ENCODE measurements around the gene VWA3B.
A peak's percentile ranks its signal among the peaks of the same experiment; 100 is the strongest.

Gene VWA3B

DNA sequence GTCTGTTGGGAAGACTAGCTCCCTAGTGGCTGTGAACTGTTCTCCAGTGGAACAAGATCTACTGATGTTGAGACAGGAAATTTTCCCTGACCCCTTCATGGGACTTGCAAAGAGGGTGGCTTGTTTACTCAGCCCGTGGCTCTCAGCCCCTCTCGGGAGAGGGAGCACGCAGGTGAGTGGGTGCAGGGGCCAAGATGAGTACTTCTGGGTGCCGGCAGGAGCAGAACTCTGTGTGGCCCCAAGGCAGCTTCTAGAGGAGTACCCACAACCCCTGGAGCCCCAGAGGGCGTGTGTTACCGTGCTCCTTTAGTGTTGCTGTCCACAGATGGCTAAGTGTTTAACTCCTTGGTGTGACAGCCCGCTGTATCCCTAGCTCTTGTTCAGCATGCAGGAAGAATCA is 191.1 kb downstream of the VWA3B start:
- Histone ChIP-seq H3K4me3 (ENCODE audit: low read length) (no peak overlapping the region), H3K9me3 (ENCODE audit: control insufficient read depth, low read length) (no peaks in the 10 kb centered on the region), H3K9ac (ENCODE audit: low read length) (no peak overlapping the region), H3K4me1 (ENCODE audit: control insufficient read depth, insufficient read depth, low read length) (peaks cover 37% of the 10 kb centered on the region), H3K27me3 (ENCODE audit: control insufficient read depth, insufficient read depth, low read length) (no peaks in the 10 kb centered on the region), H3K36me3 (ENCODE audit: control insufficient read depth, insufficient read depth, low read length) (no peaks in the 10 kb centered on the region)

DNA sequence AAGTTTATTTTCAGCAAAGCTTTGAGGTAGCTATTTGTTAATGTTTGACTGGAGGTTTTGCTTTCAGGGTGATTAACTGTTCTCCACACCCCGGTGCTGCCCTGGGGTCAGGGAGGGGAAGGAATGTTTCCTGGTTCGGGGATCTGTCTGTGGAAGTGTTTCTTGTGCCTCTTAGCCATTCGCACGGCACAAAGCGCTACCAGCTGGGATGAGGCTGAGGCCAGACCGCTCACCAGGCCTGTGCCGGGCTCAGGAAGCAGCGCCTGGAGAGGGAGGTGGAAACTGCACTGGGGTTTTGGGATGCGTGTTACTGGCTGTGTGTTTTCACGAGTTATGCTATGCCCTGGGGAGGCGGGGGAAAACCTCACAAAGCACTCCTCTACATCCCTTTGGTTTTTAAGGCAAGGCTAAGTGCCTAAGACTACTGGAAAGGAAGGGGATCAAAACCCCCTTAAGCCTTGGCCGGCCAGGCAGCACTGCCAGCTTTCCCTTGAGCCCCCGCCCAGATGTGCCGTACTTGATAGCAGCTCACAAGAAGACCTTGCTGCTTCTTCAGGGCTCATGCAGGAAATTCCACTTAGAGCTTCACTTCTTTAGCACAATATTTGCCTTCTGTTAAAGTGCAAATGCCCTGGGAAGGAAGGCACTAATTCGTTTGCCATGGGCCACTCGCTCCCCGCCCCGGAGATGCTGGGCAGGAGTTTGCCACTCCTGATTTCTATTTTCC is 193.6 kb downstream of the VWA3B start:
- Histone ChIP-seq H3K36me3 (ENCODE audit: control insufficient read depth, insufficient read depth, low read length) (no peaks in the 10 kb centered on the region), H3K27me3 (ENCODE audit: control insufficient read depth, insufficient read depth, low read length) (no peaks in the 10 kb centered on the region), H3K4me3 (ENCODE audit: low read length) (no peak overlapping the region), H3K4me1 (ENCODE audit: control insufficient read depth, insufficient read depth, low read length) (peaks cover 37% of the 10 kb centered on the region), H3K9ac (ENCODE audit: low read length) (peak overlapping the region; percentile 58), H3K9me3 (ENCODE audit: control insufficient read depth, low read length) (no peaks in the 10 kb centered on the region)

DNA sequence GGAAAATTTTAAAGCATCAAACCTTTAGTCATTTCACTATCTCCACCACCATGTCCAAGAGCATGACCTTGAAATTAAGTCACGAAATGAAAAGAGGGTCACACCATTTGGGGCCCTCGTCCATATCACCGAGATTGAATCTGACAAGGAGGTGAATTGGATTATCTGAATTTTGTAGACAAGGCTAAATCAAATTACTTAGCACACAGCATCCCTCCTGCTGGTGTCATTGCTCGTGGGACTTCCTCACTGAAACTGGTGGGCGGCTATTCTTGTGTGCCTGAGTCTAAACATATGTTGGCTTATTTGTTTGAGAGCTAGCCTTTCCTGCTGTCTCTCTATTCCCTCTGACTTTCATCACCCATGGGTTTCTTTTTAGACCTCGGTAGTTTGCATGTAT is 194.6 kb downstream of the VWA3B start:
- no peaks in the 10 kb centered on the region for H3K36me3 ChIP-seq (ENCODE audit: control insufficient read depth, insufficient read depth, low read length)
- no peaks in the 10 kb centered on the region for H3K9me3 ChIP-seq (ENCODE audit: control insufficient read depth, low read length)
- no peak overlapping the region for H3K9ac ChIP-seq (ENCODE audit: low read length)
- no peak overlapping the region for H3K4me3 ChIP-seq (ENCODE audit: low read length)
- H3K27me3 ChIP-seq (ENCODE audit: control insufficient read depth, insufficient read depth, low read length), result no peaks in the 10 kb centered on the region
- peaks cover 37% of the 10 kb centered on the region for H3K4me1 ChIP-seq (ENCODE audit: control insufficient read depth, insufficient read depth, low read length)

DNA sequence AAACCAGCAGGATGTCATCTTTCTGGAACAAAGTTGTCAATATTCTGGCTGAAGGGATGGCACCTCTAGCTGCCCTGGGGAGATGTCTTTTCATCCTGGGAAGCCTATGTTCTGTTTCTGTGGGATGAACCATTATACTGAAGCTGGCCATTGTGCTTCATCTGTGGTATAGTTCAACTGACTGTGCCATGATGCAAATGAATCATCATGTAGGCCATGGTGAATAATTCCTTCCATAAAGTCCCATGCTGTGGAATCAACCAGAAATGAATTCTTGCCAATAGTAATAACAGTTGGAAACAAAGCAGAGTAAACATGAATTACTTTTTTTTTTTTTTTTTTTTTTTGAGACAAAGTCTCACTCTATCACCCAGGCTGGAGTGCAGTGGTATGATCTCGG is 195.1 kb downstream of the VWA3B start:
- no peak overlapping the region for H3K9ac ChIP-seq (ENCODE audit: low read length)
- H3K27me3 ChIP-seq (ENCODE audit: control insufficient read depth, insufficient read depth, low read length), result no peaks in the 10 kb centered on the region
- no peaks in the 10 kb centered on the region for H3K9me3 ChIP-seq (ENCODE audit: control insufficient read depth, low read length)
- H3K36me3 ChIP-seq (ENCODE audit: control insufficient read depth, insufficient read depth, low read length), result no peaks in the 10 kb centered on the region
- H3K4me3 ChIP-seq (ENCODE audit: low read length), result no peak overlapping the region
- peaks cover 37% of the 10 kb centered on the region for H3K4me1 ChIP-seq (ENCODE audit: control insufficient read depth, insufficient read depth, low read length)

DNA sequence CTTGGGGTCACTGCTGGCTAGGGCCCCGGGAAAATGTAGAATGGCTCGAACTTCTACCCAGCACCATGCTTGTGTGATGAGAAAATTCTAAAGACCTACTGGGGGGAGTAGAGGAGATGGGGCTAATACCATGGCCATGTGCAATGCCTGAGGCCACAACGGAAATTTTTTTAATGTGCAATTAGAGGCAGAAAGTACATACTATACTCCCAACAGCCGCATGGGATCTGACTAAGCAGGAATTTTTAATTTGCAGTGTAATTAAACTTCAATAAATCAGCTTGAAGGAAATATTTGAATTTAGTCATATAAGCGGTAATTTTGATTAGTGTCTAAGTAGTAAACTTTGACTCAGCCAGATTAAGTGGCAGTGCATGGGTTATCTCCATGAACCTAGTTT is 206.1 kb downstream of the VWA3B start:
- H3K36me3 ChIP-seq (ENCODE audit: control insufficient read depth, insufficient read depth, low read length), result no peaks in the 10 kb centered on the region
- no peak overlapping the region for H3K4me3 ChIP-seq (ENCODE audit: low read length)
- no peak overlapping the region for H3K9ac ChIP-seq (ENCODE audit: low read length)
- no peaks in the 10 kb centered on the region for H3K9me3 ChIP-seq (ENCODE audit: control insufficient read depth, low read length)
- H3K27me3 ChIP-seq (ENCODE audit: control insufficient read depth, insufficient read depth, low read length), result no peaks in the 10 kb centered on the region
- H3K4me1 ChIP-seq (ENCODE audit: control insufficient read depth, insufficient read depth, low read length), result peaks cover 33% of the 10 kb centered on the region

DNA sequence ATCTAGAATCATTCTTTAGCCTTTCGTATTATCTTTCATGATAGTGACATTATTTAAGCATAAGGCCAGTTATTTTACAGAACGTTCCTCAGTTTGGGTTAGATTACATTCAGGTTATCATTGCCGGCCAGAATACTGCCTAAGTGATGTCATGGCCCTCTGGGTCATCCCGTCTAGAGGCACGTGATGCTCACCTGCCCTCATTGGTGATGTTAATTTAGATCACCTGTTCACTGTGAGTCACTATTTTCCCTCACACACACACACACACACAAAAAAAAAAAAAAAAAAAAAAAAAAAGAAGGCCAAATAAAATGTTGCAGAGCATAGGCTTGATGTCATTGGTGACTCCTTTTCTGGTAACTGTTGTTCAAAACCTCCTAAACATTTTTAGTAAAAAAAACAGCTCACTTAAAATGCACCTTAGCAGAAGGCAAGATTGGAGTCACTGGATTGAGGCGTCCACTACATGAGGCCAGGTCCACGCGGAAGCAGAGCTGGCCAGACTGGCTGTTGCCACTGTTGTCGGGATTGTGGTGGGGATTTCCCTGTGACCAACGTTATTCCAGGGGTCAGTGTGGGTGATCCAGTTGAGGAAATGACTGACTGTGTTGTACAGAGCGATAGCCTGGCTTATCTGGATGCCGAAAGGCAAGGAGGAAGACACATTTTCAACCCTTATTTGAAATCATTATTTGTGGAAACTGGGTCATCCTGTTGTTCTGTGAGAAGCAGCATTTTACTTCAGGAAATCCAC is 207.1 kb downstream of the VWA3B start:
- no peak overlapping the region for H3K9ac ChIP-seq (ENCODE audit: low read length)
- no peaks in the 10 kb centered on the region for H3K36me3 ChIP-seq (ENCODE audit: control insufficient read depth, insufficient read depth, low read length)
- H3K4me3 ChIP-seq (ENCODE audit: low read length), result no peak overlapping the region

DNA sequence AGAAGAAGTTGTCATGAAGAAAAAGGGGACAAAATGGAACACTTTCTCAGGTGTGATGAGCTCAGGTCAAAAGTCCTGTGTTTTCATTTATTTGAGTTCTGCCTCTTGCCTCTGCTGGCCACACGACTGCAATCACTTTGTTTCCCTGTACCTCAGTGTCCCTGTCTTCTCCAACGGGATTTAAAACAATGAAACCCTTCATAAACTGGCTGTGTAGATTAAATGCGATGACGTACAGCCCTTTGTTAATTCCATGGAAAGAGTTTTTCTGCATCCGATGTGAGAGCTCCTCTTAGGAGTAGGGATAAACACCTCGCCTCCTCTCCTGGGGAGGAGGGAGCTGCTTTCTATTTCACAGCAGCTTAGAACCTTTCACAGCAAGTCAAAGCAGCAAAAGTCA is 207.7 kb downstream of the VWA3B start:
- Histone ChIP-seq H3K9ac (ENCODE audit: low read length) (no peak overlapping the region), H3K4me1 (ENCODE audit: control insufficient read depth, insufficient read depth, low read length) (peaks cover 48% of the 10 kb centered on the region), H3K4me3 (ENCODE audit: low read length) (no peak overlapping the region), H3K27me3 (ENCODE audit: control insufficient read depth, insufficient read depth, low read length) (no peaks in the 10 kb centered on the region), H3K36me3 (ENCODE audit: control insufficient read depth, insufficient read depth, low read length) (no peaks in the 10 kb centered on the region), H3K9me3 (ENCODE audit: control insufficient read depth, low read length) (no peaks in the 10 kb centered on the region)

More for the DNA sequence above, 207.1 kb downstream of the VWA3B start:
- Histone ChIP-seq H3K27me3 (ENCODE audit: control insufficient read depth, insufficient read depth, low read length) (no peaks in the 10 kb centered on the region), H3K4me1 (ENCODE audit: control insufficient read depth, insufficient read depth, low read length) (peaks cover 42% of the 10 kb centered on the region), H3K9me3 (ENCODE audit: control insufficient read depth, low read length) (no peaks in the 10 kb centered on the region)

DNA sequence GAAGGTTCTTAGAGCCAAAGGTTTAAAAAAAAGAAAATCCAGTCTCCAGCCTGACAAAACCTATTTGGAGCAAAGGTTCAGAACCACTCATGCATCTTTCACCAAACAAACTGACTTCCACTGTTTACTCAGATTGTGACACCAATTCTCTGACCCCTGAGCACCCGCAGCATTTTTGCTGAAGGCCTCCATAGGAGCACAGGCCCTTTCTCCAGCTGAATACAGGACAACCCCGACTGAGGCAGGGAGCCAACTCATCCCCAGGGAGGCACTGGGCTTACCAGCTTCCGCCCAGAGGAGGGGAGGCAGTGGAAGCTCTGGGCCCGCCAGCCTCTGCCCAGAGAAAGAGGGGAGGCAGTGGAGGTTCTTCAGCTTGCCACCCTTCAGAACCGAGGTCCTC is 208.3 kb downstream of the VWA3B start:
- Histone ChIP-seq H3K36me3 (ENCODE audit: control insufficient read depth, insufficient read depth, low read length) (no peaks in the 10 kb centered on the region), H3K4me3 (ENCODE audit: low read length) (no peak overlapping the region), H3K4me1 (ENCODE audit: control insufficient read depth, insufficient read depth, low read length) (peaks cover 53% of the 10 kb centered on the region), H3K27me3 (ENCODE audit: control insufficient read depth, insufficient read depth, low read length) (no peaks in the 10 kb centered on the region), H3K9me3 (ENCODE audit: control insufficient read depth, low read length) (no peaks in the 10 kb centered on the region), H3K9ac (ENCODE audit: low read length) (no peak overlapping the region)

DNA sequence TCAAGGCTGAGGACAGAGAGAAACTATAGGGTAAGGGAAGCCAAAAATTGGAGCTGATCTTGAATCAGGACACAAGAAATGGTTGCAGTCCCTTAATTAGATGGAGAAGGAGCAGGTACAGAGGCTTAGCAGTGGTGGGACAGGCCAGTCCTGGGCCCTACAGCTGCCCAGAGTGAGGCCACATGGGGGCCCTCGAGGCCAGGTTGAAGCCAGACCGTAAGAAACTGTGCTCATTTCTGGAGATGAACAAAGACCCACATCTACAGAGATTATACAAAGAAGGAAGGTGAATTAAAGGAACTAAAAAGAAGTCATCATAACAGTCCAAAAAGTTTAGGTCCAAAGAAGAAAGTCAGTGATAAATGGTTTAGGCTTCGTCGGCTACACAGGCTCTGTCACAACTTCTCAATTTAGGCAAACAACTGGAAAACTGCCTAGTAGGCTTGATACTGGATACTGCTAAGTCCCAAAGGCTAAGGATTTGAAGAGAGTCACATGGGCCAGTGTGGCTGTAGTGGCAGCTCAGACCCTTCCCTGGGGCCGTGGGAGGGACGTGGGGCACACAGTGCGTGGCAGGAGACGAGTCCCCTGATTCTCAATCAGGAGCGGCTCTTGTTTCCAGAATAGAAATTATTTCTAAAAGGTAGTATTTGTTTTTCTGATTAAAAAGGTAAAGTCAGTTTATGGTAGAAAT is 208.9 kb downstream of the VWA3B start:
- Histone ChIP-seq H3K9ac (ENCODE audit: low read length) (no peak overlapping the region), H3K4me1 (ENCODE audit: control insufficient read depth, insufficient read depth, low read length) (peaks cover 53% of the 10 kb centered on the region), H3K27me3 (ENCODE audit: control insufficient read depth, insufficient read depth, low read length) (no peaks in the 10 kb centered on the region), H3K36me3 (ENCODE audit: control insufficient read depth, insufficient read depth, low read length) (no peaks in the 10 kb centered on the region), H3K4me3 (ENCODE audit: low read length) (no peak overlapping the region), H3K9me3 (ENCODE audit: control insufficient read depth, low read length) (no peaks in the 10 kb centered on the region)

DNA sequence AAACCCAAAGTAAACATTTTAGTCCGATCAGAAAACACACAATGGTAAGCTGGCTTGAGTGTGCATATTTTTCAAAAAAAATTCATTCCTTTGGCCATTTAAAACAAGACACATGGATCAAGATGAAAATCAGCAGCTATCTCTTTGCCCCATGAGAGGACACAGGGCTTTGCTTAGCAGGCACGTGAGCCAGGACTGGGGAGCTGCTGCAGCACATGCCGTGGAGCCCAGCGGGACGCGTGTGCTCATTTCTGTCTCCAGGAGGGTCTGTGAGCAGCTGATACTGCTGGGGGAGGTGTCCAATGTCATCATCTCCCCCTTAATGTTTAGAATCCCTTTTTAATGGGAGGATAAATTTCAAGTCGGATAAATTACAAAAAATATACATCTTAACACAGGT is 209.5 kb downstream of the VWA3B start:
- H3K9me3 ChIP-seq (ENCODE audit: control insufficient read depth, low read length), result no peaks in the 10 kb centered on the region
- no peak overlapping the region for H3K9ac ChIP-seq (ENCODE audit: low read length)
- no peak overlapping the region for H3K4me3 ChIP-seq (ENCODE audit: low read length)
- no peaks in the 10 kb centered on the region for H3K36me3 ChIP-seq (ENCODE audit: control insufficient read depth, insufficient read depth, low read length)
- H3K27me3 ChIP-seq (ENCODE audit: control insufficient read depth, insufficient read depth, low read length), result no peaks in the 10 kb centered on the region
- H3K4me1 ChIP-seq (ENCODE audit: control insufficient read depth, insufficient read depth, low read length), result peaks cover 53% of the 10 kb centered on the region

DNA sequence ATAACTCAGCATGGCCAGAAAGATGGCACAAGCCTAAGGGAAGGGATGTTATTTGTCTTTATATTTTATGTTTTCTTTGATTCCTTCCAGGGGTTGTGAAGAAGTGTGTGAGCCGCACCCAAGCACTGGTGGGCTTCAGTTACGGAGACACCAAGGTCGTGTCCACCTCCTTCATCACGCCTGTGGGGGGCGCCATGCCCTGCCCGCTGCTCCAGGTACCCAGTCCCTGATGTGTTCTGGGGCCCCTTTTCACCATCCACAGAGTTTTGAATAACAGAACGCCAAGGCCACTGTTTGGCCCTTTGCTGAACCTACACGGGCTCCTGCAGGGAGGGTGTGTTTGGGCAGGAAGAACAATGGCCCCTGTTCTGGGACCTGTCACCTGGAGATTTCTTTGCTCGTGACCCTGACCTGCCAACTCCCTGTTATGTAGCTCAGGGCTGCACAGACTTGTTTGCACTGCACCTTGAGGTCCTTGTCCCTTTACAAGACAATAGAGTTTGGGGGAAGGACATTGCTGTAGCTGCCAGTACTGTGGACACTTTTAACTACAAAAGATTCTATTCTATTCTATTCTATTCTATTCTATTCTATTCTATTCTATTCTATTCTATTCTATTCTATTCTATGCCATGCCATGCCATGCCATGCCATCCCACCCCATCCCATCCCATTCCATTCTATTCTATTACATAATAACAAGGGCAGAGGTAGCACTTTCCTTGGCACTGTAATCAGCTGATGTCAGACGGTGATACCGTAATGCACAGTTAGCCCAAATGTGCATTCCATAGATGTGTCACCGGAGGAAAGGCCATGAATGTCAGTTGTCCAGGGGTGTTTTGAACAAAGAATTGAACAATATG is 211.1 kb downstream of the VWA3B start:
- H3K36me3 ChIP-seq (ENCODE audit: control insufficient read depth, insufficient read depth, low read length), result no peaks in the 10 kb centered on the region
- H3K4me3 ChIP-seq (ENCODE audit: low read length), result no peak overlapping the region
- no peaks in the 10 kb centered on the region for H3K27me3 ChIP-seq (ENCODE audit: control insufficient read depth, insufficient read depth, low read length)
- peaks cover 46% of the 10 kb centered on the region for H3K4me1 ChIP-seq (ENCODE audit: control insufficient read depth, insufficient read depth, low read length)
- H3K9me3 ChIP-seq (ENCODE audit: control insufficient read depth, low read length), result no peaks in the 10 kb centered on the region
- no peak overlapping the region for H3K9ac ChIP-seq (ENCODE audit: low read length)

All from mucosa of stomach (tissue), 1 donor.